Vagina (tissue), 2 donors: Measurements from ENCODE around the gene ATP1A4. TPM values are rescaled to one million over a fixed set of nuclear protein-coding genes. Genes with fewer than 3 reads are reported as not detected.

ENCODE experiments used
- DNase-seq, 2 donors: peaks; one replicate each; pipeline ENCODE4 v3.0.0-alpha.2; 2017; ENCODE audit errors: extremely low spot score in 2 of 2
- H3K27ac ChIP-seq: fragments of 200-600 bp; sonication (generic); one replicate; pipeline ENCODE4 v1.5.1; 2019
- H3K27me3 ChIP-seq: fragments of 200-600 bp; sonication (generic); one replicate; pipeline ENCODE4 v1.5.1; 2019
- H3K36me3 ChIP-seq, 2 donors: fragments of 200-600 bp; sonication (generic); one replicate each; pipeline ENCODE4 v1.5.1; 2017 to 2019
- H3K4me1 ChIP-seq: fragments of 200-600 bp; sonication (generic); one replicate; pipeline ENCODE4 v1.5.1; 2019
- H3K4me3 ChIP-seq, 2 donors: fragments of 200-600 bp; sonication (generic); 1 replicate in 1 of 2; 2 replicates in 1 of 2; pipeline ENCODE4 v1.5.1; 2016 to 2019
- H3K9me3 ChIP-seq: fragments of 200-600 bp; sonication (generic); one replicate; pipeline ENCODE4 v1.5.1; 2019
- CTCF ChIP-seq, 3 experiments: fragments of 450-650 bp in 2 of 3; fragments of 200-600 bp in 1 of 3; sonication (generic) in 1 of 3; IDR thresholded peaks; one replicate each; pipeline ENCODE4 v1.5.1; 2017 to 2019; ENCODE audit warnings: antibody characterized with exemption in 3 of 3, mild to moderate bottlenecking in 2 of 3, moderate library complexity in 2 of 3
- POLR2A ChIP-seq, 2 donors: fragments of 450-650 bp; IDR thresholded peaks; one replicate each; pipeline ENCODE4 v1.6.1; 2017; ENCODE audit warnings: antibody characterized with exemption in 2 of 2, mild to moderate bottlenecking in 2 of 2, moderate library complexity in 2 of 2
- POLR2AphosphoS5 ChIP-seq, 2 donors: sonication (generic); formaldehyde crosslinking; IDR thresholded peaks; one replicate each; pipeline ENCODE4 v1.9.0; 2017; ENCODE audit warnings: antibody characterized with exemption in 2 of 2, mild to moderate bottlenecking in 2 of 2, low read depth in 1 of 2; ENCODE audit not compliant: insufficient read depth in 1 of 2
- intact Hi-C: fragments of 100-400 bp; cut with DNase I; formaldehyde crosslinking; loops from one replicate; pipeline ENCODE4 v1.15.1; 2023
- total RNA-seq: library from RNA; depleted of rRNA; stranded (reverse); fragments of >200 nt; gene quantifications from one replicate; pipeline ENCODE4 v1.2.3, GENCODE V29; 2016

The ATP1A4 gene
- total RNA-seq, 1 donor from 2014 or later: not detected

DNA sequence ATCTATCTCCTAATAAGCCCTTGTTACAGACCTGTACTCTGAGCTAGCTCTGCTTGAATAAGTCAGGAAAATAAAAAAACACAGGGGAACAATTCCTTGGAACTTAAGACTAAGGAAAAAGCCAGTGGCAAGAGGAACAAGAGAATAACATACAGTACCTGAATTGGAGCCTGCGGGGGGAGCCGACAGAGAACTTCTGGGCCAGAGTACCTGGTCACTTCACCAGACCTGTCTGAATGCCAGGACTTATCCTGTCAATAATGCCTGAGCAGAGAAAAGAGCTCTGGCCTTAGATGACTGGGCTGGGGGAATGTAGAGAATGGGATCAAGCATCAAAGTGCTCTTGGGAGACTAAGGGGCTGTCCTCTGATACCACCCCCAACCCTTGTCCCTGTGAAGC lies 68.9 kb downstream of the ATP1A4 start:
- Histone ChIP-seq H3K4me3 (no peak overlapping the region), H3K9me3 (no peaks in the 10 kb centered on the region), H3K27me3 (no peaks in the 10 kb centered on the region), H3K27ac (peak overlapping the region; percentile 61), H3K4me1 (peaks cover 32% of the 10 kb centered on the region), H3K36me3 (peaks cover 3 to 64% of the 10 kb centered on the region in 2 donors)
- DNase-seq: no peak
- no peak for TF ChIP-seq POLR2A (IDR thresholded peaks at IDR 0.05)
- intact Hi-C loops: no loop called here

- H3K9me3 ChIP-seq: no peaks in the 10 kb centered on the region
- no peak overlapping the region for H3K4me3 ChIP-seq
- peaks cover 32% of the 10 kb centered on the region for H3K4me1 ChIP-seq
- H3K27ac ChIP-seq: no peak overlapping the region
- intact Hi-C loops: no loop called here
- no peak for DNase-seq
- TF ChIP-seq CTCF (IDR thresholded peaks at IDR 0.05): no peak
- no peak for TF ChIP-seq POLR2A (IDR thresholded peaks at IDR 0.05)
- TF ChIP-seq POLR2AphosphoS5 (IDR thresholded peaks at IDR 0.05; ENCODE audit: insufficient read depth in 1 of 2, low read depth in 1 of 2): no peak
- peaks cover 3 to 64% of the 10 kb centered on the region in 2 donors for H3K36me3 ChIP-seq
- no peaks in the 10 kb centered on the region for H3K27me3 ChIP-seq
Measured at GRCh38 chr1:160221089-160221488, 69.7 kb downstream of the ATP1A4 start.

GRCh38 chr1:160222546-160222945 lies 71.1 kb downstream of the ATP1A4 start:
- intact Hi-C loops: no loop called here
- Histone ChIP-seq H3K9me3 (no peaks in the 10 kb centered on the region), H3K4me1 (peaks cover 23% of the 10 kb centered on the region), H3K4me3 (no peak overlapping the region), H3K27me3 (no peaks in the 10 kb centered on the region), H3K36me3 (peaks cover 3 to 70% of the 10 kb centered on the region in 2 donors), H3K27ac (no peak overlapping the region)
- no peak for DNase-seq
- no peak for TF ChIP-seq CTCF (IDR thresholded peaks at IDR 0.05)
- no peak for TF ChIP-seq POLR2AphosphoS5 (IDR thresholded peaks at IDR 0.05; ENCODE audit: insufficient read depth in 1 of 2, low read depth in 1 of 2)
- TF ChIP-seq POLR2A (IDR thresholded peaks at IDR 0.05): no peak

DNA sequence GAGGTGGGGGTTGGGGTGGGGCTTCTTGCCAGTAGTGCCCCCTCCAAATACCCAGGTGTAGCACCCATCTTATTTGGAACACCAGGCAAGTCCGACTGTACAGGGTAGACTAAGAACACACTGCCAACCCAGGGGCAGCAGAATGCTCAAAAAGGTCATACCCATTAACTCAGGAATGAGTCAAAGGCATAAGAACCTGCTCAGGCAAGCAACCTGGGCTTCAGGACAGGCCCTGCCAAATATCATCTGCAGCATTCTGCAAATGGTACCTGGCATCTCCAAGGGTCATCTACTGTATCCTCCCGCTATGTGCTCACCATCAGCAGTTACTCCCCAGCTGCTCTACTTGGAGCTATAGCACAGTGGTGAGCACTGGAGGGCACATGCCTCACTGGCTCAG lies 73.2 kb downstream of the ATP1A4 start:
- TF ChIP-seq CTCF (IDR thresholded peaks at IDR 0.05): no peak
- TF ChIP-seq POLR2AphosphoS5 (IDR thresholded peaks at IDR 0.05; ENCODE audit: insufficient read depth in 1 of 2, low read depth in 1 of 2): no peak
- TF ChIP-seq POLR2A (IDR thresholded peaks at IDR 0.05): no peak
- no peak overlapping the region for H3K27ac ChIP-seq
- H3K4me1 ChIP-seq: peaks cover 3% of the 10 kb centered on the region
- DNase-seq: no peak
- no peaks in the 10 kb centered on the region for H3K27me3 ChIP-seq
- peaks cover 3 to 88% of the 10 kb centered on the region in 2 donors for H3K36me3 ChIP-seq
- intact Hi-C loops: no loop called here
- no peak overlapping the region for H3K4me3 ChIP-seq
- no peaks in the 10 kb centered on the region for H3K9me3 ChIP-seq

DNA sequence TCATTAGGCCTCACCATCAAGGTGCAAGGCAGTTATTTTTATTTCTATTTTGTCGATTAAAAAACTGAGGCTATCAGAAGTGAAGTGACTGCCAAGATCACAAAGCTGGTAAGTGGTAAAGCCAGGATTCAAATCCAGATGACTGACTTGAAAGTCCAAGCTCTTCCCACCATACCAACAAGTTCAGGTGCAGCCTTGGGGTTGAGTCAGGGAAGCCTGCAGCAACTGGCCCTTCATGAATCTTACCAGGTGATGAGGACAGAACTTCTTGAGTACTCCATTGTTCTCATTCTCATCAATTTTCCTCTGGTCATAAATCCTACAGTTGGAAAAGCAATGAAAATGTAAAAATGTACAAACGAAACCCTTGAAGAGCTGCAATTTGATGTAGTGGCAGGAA lies 73.9 kb downstream of the ATP1A4 start:
- H3K4me1 ChIP-seq: no peaks in the 10 kb centered on the region
- no peak overlapping the region for H3K4me3 ChIP-seq
- H3K27me3 ChIP-seq: no peaks in the 10 kb centered on the region
- peaks cover 3 to 94% of the 10 kb centered on the region in 2 donors for H3K36me3 ChIP-seq
- H3K9me3 ChIP-seq: no peaks in the 10 kb centered on the region
- DNase-seq: no peak
- TF ChIP-seq POLR2A (IDR thresholded peaks at IDR 0.05) (no peak), POLR2AphosphoS5 (IDR thresholded peaks at IDR 0.05; ENCODE audit: insufficient read depth in 1 of 2, low read depth in 1 of 2) (no peak), CTCF (IDR thresholded peaks at IDR 0.05) (no peak)
- intact Hi-C loops: no loop called here
- H3K27ac ChIP-seq: no peak overlapping the region
